Measurements from ENCODE around the gene AGBL4. TPM values are rescaled to one million over a fixed set of nuclear protein-coding genes. Genes with fewer than 3 reads are reported as not detected.
A peak's percentile ranks its signal among the peaks of the same experiment; 100 is the strongest.
"Not testable (repeated sequence)": the region's sequence is repeated elsewhere in the genome, so short reads cannot be mapped to it uniquely, and the experiment has no call there.

Gene AGBL4
- total RNA-seq, 1 donor from 2014 or later = 0.40 TPM

DNA sequence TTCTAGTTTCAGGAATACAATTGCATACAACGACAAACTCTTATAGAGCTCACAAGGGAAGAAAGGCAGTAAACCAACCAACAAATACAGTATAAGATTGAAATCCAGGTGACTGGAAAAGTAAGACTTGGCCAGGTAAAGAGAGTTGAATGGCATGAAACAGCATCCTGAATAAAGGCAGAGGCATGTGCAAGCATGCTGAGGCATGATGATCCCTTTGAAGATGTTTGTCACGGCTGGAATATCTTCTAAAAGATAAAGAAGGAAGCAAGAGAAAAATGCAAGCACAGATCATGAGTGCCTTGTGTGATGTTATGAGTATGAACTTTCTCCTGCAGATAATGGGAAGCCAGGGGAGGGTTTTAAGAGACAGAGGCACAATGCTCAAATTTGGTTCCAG lies 1468.5 kb downstream of the AGBL4 start:
- DNase-seq (ENCODE audit: low read depth in 2 of 2) = no peak

DNA sequence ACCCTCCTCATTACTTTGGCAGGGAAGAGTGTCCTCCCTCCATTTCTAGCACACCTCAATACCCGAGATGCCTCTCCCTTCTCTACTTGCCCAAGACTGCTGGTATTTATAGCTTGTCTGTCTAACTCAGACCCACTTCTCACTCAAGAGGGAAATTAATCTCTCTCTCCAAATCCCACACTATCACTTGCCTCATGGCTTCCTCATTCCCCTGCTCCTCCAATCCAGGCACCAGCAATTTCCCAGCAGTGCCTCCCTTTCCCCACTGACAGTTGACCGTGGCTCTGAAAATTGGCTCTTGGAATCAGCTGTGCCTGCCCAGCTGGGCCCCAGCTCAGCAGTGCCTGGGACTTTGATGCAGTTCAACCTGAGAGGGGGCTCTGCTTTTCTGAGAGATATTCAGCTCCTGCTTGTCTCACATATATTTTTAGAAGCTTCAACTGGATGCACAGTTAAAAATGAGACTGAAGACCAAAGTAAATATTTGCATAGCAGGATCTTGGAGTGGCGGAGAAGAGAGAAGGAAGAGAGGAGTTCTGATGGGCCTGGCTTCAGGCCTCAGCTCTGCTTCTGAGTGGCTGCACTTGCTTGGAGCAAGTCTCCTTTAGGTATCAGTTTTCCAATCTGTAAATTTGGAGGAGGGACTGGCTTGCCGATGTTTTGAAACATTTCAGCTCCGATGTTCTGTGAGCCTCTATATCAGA lies 1470.7 kb downstream of the AGBL4 start:
- DNase-seq (ENCODE audit: low read depth in 2 of 2) = no peak

DNA sequence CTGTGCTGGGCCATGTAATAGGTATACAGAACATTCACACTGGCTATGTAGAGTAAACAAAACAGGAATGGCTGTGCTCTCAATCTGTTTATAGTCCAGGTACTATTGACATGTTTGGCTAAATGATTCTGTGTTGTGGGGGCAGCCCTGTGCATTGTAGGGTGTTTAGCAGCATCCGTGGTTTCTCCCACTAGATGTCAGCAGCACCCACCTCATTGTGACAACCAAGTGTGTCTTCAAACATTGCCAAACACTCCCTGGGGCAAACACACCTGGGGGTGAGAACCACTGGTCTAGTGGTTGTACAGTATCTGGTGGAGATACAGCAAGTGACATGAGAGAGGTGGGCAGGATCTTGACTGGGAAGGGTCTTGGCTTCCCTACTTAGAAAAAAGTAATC lies 1471.3 kb downstream of the AGBL4 start:
- peak; percentile 3 to 6 for DNase-seq (ENCODE audit: low read depth in 2 of 2)

DNA sequence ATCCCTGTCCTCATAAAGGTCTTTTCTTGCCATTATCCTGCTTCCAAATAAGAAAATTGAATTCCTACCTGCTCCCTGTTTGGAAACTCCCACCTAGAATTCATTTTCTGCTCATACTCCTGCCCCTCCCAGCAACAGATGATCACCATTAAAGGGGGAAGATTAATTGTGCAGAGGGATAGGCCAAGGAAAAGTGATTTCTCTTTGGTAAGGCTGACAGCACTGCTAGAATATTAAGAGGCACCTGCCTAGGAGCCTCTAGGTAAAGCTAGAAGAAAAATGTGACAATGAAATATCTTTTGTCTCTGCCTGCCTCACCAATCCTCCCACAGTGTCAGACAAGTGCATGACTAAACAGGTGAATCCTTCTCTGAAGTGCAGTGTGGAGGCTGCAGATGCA lies 1474.8 kb downstream of the AGBL4 start:
- no peak for DNase-seq (ENCODE audit: low read depth in 2 of 2)

DNA sequence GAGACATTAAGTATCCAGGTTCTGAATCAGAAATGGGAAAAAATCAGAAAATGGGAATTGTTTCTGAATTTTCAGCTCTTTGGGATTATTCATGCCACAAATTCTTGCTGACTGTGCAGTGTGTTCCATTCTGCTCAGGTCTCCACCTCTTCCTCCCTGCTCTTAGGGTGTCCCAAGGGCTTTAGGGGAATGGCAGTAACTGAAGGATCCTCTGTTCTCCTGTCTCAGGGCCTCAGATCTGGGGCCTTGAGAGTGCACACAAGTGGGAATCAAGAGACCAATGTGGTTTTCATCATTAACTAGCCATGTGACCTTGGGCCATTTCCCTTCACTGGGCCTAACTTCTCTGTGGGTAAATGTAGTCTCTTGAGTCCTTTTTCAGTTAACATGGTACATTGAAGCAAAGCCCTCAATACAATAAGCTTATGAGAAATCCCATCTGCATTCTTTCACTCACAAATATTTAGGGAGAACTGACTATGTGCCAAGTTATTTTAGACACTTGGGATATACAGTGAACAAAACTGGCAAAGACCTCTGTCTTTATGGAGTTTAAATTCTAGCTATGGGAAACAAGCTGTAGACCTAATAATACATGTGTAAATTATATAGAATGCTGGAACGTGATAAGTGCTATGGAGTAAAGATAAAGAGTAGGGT lies 1476.1 kb downstream of the AGBL4 start:
- DNase-seq (ENCODE audit: low read depth in 2 of 2) = no peak

DNA sequence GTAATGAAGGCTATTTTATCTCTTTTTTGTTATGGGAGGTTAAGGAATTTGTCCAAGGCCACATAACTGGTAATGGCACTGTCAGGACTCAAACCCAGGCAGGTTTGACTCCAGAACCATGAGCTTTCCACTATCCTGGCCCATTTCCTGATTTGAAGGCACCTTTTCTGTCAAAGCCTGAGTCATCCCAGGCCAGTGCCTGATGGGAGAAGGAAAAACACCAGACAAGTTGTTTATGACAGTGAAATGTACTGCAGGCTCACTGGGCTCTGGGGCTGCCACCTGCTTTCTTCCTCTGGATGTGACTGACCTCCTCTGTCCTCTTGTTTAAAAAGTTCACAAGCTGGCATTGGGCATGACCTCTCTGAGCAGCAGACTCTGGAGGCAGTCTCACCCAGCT lies 1479.9 kb downstream of the AGBL4 start:
- no peak for DNase-seq (ENCODE audit: low read depth in 2 of 2)

DNA sequence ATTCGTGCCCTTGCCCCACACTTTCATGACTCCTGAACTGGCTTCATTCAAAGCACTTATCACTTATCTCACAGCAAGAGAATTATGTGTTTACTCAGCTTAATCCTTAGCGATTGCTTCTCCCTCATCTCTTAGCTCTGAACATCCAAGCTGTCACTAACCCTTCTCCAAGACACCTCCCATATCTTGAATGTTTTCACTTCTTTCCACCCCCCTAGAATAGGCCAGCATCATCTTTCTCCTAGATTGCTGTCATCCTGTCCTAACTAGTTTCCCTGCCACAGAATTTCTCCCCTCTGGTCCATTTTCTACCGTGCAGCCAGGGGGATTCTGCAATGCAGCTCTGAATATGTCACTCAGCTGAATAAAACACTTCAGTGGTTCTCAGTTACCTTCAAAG lies 1483.2 kb downstream of the AGBL4 start:
- DNase-seq (ENCODE audit: low read depth in 2 of 2) = no peak

DNA sequence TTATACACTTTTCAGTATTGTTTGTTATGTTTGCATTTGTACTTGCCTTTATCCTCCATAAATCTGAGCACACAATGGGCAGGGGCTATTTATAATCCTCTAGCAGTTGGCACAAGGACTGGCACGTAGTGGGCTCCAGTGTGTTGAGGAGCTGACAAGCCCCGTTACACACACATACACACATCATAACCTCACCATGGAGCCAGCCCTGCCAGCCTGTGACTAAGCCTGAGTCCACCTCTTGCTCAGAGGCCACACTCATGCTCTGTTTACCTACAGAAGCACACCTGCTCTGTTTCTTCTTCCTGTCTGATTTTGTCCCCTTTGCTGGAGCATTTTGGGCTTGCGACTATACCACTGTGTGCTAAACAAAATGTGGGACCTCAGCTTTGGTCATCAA lies 1487.3 kb downstream of the AGBL4 start:
- DNase-seq (ENCODE audit: low read depth in 2 of 2) = no peak

DNA sequence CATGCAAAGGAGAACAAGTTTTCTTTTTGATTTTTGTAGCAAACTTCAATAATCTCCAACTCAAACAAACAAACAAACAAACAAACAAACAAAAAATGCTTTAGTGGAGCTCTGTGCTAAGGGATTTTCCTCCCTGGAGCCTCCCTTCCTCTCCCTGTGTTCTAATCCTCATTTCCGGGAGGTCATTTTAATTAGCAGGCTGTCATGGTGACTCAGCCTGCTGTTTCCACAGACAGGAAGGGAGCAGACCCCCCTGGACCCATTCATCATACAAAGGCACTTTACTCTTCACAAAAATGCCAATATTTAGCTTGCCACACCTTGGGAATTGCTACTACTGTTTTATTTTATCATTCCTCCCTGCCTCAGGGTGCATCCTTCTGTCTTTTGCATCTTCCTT lies 1490.8 kb downstream of the AGBL4 start:
- DNase-seq (ENCODE audit: low read depth in 2 of 2) = no peak

DNA sequence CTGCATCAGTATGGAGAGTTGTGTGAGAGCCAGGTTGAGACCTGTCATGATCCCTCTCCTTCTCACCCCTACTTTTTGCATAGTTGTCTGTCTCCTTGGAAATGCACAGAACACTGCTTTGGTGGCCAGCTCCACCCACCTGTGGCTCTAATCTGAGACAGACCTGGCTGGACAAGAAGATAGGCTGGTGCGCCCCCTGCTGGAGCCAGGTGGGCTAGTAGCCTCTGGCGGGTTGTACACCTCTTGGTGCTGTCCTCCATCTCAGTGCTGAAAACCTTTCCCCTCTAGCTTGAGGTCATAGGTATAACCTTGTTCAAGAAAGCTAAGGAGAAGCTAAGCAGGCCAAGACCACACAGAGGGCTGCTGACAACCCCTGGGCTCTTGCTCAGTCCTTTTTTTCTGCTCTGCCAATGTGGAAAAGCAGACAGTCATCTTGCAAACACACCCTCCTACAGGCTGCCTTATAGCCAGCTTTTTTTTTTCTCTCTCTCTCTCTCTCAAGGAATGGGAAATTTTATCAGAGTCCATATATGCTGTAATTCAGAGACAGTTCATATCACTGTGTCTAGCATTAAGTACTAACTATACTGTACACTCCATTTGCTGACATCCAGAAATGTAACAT lies 1492.9 kb downstream of the AGBL4 start:
- DNase-seq (ENCODE audit: low read depth in 2 of 2) = peak; percentile 56 to 62

DNA sequence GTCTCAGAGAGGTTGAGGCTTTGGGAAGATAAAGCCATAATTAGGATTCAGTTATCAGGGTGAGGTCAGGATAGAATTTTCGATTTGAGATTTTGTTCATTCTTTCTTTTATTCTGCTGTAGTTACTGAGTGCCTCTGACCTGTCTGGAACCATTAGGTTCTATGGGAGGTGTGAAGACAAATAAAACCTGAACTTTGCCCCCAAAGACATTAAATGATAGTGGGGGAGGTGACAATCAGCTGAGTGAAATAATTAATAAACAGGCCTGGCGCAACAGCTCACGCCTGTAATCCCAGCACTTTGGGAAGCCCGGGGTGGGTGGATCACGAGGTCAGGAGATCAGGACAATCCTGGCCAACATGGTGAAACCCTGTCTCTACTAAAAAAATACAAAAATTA lies 1496.7 kb downstream of the AGBL4 start:
- DNase-seq (ENCODE audit: low read depth in 2 of 2) = no peak

DNA sequence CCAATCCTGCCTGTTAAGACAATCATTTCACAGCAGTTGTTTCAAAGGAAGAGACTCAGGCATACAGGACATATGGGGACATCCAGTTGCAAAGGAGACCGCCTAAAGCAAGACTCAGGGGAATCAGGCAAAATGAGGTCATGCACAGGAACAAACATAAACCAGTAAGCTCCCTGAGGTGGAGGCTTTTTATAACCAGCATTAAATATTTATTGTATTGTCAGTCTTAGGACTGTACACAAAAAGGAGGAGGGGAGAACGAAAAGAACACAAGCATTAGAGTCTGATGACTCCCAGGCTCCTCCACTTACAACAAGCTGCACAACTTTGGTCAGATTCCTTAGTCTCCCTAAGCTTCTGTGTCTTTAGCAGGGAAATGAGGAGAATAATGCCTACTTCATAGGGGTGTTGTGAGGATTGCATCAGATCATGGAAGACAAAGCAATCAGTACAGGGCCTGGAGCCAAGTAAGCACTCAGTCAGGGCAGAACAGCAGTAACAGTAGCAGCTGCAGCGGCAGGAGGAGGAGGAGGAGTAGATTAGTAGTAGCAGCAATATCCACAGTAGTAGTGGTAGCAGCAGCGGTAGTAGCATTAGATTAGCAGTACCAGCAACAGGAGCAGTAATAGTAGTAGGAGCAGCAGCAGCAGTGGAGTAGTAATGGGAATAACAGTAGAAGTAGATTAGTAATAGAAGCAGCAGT lies 1497.6 kb downstream of the AGBL4 start:
- no peak for DNase-seq (ENCODE audit: low read depth in 2 of 2)

DNA sequence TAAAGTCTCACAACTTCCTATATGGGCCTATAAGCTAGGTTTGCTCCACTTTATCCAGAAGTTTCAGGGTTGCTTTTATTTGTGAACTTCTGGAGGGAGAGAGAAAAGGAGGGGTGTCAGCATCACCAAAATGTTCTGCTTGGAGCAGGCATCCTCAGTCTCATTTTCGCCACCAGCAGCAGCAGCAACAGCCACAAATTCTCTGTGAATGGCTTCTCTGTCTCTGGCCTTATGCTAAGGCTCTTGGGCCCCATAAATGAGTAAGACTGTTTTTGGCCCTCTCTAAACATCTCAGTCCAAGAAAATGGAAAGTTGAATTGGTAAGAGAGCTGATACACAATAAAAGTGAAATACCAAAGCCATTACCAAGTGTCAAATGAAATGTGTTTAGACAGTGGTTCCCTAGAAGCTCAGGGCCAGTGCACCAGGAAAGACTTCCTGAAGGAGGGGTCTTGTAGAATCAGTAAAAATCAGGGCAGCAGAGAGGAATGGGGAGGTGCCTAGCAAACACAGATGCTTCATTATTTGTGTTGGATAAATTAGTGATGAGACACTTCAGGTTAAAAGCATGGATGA lies 1498.8 kb downstream of the AGBL4 start:
- no peak for DNase-seq (ENCODE audit: low read depth in 2 of 2)

DNA sequence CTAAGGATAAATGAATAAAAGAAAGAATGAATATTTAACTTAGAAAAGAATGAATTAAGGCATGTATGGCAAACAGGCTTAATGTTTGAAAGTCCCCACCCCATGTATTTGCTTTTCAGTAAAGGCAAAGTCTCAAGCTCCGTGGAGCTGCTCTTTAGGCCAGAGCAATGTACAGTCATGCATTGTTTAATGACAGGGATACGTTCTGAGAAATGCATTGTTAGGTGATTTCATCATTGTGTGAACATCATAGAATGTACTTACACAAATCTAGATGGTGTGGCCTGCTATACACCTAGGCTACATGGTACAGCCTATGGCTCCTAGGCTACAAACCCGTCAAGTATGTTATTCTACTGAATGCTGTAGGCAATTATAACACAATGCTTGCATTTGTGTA lies 1500.2 kb downstream of the AGBL4 start:
- no peak for DNase-seq (ENCODE audit: low read depth in 2 of 2)

DNA sequence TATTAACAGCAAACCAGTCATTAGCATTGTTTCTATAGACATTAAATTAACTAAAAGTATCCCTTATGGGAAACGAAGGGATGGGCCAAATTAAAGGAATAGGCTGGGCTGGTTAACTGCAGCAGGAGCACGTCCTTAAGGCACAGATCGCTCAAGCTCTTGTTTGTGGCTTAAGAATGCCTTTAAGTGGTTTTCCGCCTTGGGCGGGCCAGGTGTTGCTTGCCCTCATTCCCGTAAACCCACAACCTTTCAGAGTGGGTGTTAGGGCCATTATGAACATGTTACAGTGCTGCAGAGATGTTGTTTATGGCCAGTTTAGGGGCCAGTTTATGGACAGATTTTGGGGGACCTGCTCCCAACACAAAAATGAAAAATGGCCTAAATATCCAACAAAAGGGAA lies 1503.9 kb downstream of the AGBL4 start:
- DNase-seq (ENCODE audit: low read depth in 2 of 2) = not testable (repeated sequence)

DNA sequence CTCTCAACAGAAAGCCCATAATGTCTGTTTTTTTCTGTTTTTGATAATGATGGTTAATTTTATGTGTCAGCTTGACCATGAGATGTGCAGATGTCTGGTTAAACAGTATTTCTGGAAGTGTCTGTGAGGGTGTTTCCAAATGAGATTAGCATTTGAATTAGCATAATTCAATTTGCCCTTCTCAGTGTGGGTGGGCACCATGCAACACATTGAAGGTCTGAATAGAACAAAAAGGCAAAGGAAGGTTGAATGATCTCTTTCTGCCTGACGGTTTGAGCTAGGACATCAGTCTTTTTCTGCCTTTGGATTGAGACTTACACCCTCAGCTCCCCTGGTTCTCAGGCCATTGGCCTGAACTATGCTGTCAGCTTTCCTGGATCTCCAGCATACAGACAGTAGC lies 1516.9 kb downstream of the AGBL4 start:
- DNase-seq (ENCODE audit: low read depth in 2 of 2) = no peak

DNA sequence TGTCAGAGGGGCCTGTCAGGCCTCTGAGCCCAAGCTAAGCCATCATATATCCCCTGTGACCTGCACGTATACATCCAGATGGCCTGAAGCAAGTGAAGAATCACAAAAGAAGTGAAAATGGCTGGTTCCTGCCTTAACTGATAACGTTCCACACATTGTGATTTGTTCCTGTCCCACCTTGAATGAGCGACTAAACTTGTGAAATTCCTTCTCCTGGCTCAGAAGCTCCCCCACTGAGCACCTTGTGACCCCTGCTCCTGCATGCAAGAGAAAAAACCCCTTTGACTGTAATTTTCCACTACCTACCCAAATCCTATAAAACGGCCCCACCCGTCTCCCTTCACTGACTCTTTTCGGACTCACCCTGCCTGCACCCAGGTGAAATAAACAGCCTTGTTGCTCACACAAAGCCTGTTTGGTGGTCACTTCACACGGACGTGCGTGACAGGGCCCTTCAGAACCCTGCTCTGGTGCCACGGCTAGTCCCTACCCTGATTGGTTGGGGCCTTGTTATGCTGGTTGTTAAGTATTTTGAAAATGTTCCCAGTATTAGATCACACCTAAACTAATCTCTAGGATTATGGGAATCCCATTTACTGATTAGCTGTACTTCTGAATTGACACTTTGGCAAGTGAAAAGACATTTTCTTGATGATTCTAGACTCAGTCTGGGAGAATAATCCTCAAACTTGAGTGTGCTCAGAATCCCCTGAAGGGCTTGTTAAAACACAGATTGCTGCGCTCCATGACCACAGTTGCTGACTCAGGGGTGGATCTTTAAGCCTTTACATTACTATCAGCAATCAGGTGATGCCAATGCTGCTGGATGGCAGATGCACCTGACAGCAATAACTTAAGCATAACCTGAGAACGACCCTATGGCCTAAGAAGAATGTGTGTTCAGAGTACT lies 1523.0 kb downstream of the AGBL4 start:
- DNase-seq (ENCODE audit: low read depth in 2 of 2) = no peak

DNA sequence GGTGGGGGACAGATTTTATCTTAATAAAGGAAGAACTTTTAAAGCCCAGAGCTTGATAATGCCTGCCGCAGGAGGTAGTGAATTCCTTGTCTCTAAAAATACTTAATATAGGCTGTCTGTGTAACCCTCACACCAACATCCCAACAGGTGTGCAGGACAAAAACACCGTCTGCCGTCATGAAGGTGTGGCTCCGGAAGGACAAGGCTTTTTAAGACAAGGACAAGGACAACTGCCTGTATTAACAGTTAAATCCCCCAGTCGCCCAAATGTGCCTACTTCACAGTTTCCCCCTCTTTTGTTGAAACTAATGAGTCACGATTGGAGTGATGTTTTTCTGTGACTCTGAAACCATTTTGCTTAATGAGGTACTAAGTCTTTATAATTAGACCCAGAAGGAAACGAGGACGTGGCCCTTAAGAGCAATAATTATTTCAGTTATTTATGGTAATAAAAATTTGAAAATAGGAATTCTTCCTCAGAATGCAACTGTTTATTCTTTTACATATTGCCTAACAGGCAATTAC lies 1524.5 kb downstream of the AGBL4 start:
- no peak for DNase-seq (ENCODE audit: low read depth in 2 of 2)

DNA sequence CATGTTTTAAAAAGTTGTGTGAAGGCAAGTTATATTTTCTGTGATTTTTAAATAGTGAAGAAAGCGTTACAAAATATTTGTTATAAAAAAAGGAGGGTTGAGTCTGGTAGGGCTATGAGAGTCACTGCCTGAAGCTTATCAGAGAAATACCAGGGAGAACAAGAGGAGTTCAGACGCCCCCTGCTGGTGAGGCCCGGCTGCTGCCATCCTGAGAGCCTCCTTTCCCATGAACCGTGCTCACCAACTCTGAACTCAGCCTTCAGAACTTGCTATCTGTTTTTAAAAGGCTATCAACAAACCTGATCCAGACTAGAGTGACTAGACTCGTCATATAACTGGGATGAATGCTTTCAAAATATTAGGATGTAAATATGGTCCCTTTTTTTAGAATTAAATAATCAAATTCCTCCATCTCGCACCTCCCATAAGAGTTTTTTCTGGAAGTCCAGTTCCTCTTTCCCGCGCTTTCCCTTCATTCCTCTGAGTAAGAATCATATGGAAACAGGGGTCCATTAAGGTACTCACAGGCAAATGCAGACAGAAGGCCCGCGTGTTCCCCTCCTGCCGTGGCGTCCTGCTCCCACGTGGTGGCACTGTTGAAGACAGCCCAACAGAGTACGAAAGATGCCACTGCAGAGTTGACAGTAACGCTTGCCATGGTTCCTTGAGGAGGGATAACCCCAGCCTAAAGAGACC lies 1525.5 kb downstream of the AGBL4 start:
- peak; percentile 73 to 80 for DNase-seq (ENCODE audit: low read depth in 2 of 2)

DNA sequence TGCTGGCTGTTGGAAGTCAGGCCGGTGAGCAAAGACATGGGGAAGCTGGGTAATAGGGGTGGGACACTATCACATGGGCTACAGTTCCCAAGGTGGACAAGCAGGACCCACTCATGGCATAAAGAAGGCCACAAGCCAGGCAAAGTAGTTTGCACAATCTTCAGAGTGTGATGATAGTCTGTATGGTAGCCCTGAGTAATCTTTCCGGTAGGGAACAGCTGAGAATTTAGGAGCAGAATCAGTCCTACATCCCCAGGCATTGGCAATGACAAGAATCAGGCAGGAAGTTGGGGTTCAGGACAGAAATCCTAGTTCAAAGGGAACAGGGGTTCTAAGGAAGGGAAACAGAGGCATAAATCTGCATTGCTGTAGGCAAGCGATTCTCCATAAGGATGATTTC lies 1527.8 kb downstream of the AGBL4 start:
- no peak for DNase-seq (ENCODE audit: low read depth in 2 of 2)
